IMR-90 (cell line): ENCODE data around the gene FAM149A.

ENCODE experiments used
- CTCF ChIP-seq: conservative IDR thresholded peaks from 2 replicates; pipeline ENCODE4 v1.5.1; 2012; ENCODE audit warnings: mild to moderate bottlenecking, low read depth, low read length, improper control_type of control experiment
- FOS ChIP-seq: fragments of 150-350 bp; IDR thresholded peaks from 2 replicates; pipeline ENCODE4 v1.6.1; 2016; ENCODE audit warnings: low read depth, low read length
- MAZ ChIP-seq: IDR thresholded peaks from 2 replicates; pipeline ENCODE4 v1.6.1; 2012; ENCODE audit warnings: low read depth, mild to moderate bottlenecking, low read length, improper control_type of control experiment, moderate library complexity, borderline replicate concordance
- POLR2A ChIP-seq: IDR thresholded peaks from 2 replicates; pipeline ENCODE4 v1.6.1; 2012; ENCODE audit warnings: mild to moderate bottlenecking, low read depth, low read length
- RAD21 ChIP-seq: IDR thresholded peaks from 2 replicates; pipeline ENCODE4 v1.6.1; 2012; ENCODE audit warnings: low read length, improper control_type of control experiment
- RCOR1 ChIP-seq: IDR thresholded peaks from 2 replicates; pipeline ENCODE4 v1.6.1; 2012; ENCODE audit warnings: mild to moderate bottlenecking, low read length, improper control_type of control experiment; ENCODE audit not compliant: insufficient replicate concordance
- RFX5 ChIP-seq: IDR thresholded peaks from 2 replicates; pipeline ENCODE4 v1.8.0; 2012; ENCODE audit warnings: low read depth, mild to moderate bottlenecking, low read length, moderate library complexity
- SMC3 ChIP-seq: fragments of 150-350 bp; IDR thresholded peaks from 2 replicates; pipeline ENCODE4 v1.6.1; 2016; ENCODE audit warnings: low read depth, mild to moderate bottlenecking, antibody characterized with exemption, low read length, moderate library complexity
- USF2 ChIP-seq: fragments of 150-350 bp; IDR thresholded peaks from 2 replicates; pipeline ENCODE4 v1.6.1; 2017; ENCODE audit warnings: mild to moderate bottlenecking, antibody characterized with exemption, low read length, low read depth

GRCh38 chr4:186072516-186072915 lies 32.0 kb upstream of the FAM149A start:
- no peak for TF ChIP-seq CTCF
- no peak for TF ChIP-seq RAD21
- no peak for TF ChIP-seq RFX5
- no peak for TF ChIP-seq USF2
- no peak for TF ChIP-seq POLR2A
- TF ChIP-seq RCOR1: no peak
- TF ChIP-seq MAZ: no peak
- no peak for TF ChIP-seq SMC3
- TF ChIP-seq FOS: no peak
